ENCODE data around the gene OR5T3.

DNA sequence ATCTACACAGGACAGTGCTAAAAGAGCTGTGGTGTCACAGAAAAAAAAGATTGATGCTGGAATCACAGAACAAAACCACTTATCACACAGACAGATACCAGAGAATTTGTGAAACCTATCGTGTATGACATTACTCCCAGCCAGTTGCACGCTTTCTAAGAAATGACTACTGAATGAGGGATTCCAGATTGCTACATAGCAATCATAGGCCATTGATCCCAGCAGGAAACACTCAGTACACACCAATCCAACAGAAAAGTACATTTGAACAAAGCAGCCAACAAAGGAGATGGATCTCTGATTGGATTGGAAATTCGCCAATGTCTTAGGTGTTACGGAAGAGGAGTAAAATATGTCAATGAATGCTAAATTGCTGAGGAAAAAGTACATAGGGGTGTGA is 44.8 kb downstream of the OR5T3 start:
- no peak for TF ChIP-seq EZH2phosphoT487 (IDR thresholded peaks at IDR 0.05; ENCODE audit: low read depth)
- TF ChIP-seq, protein P1, sequence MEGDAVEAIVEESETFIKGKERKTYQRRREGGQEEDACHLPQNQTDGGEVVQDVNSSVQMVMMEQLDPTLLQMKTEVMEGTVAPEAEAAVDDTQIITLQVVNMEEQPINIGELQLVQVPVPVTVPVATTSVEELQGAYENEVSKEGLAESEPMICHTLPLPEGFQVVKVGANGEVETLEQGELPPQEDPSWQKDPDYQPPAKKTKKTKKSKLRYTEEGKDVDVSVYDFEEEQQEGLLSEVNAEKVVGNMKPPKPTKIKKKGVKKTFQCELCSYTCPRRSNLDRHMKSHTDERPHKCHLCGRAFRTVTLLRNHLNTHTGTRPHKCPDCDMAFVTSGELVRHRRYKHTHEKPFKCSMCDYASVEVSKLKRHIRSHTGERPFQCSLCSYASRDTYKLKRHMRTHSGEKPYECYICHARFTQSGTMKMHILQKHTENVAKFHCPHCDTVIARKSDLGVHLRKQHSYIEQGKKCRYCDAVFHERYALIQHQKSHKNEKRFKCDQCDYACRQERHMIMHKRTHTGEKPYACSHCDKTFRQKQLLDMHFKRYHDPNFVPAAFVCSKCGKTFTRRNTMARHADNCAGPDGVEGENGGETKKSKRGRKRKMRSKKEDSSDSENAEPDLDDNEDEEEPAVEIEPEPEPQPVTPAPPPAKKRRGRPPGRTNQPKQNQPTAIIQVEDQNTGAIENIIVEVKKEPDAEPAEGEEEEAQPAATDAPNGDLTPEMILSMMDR (IDR thresholded peaks at IDR 0.05; ENCODE audit: low read depth, low read length) = no peak

Measured in OCI-LY3 (cell line).